Brain microvascular endothelial cell (primary cell): ENCODE results near the gene TXN2.

Experiments
- DNase-seq: peaks from one replicate; pipeline ENCODE4 v3.0.0-alpha.2; 2020
- H3K27ac ChIP-seq: fragments of 250-450 bp; sonication (Bioruptor Pico); 2 replicates; pipeline ENCODE4 v1.5.1; 2020; ENCODE audit warnings: mild to moderate bottlenecking, moderate library complexity
- H3K27me3 ChIP-seq: fragments of 250-450 bp; sonication (Bioruptor Pico); replicated peaks from 2 replicates; pipeline ENCODE4 v1.5.1; 2020; ENCODE audit warnings: mild to moderate bottlenecking
- H3K36me3 ChIP-seq: fragments of 250-450 bp; sonication (Bioruptor Pico); replicated peaks from 2 replicates; pipeline ENCODE4 v1.5.1; 2020; ENCODE audit warnings: mild to moderate bottlenecking
- H3K4me3 ChIP-seq: 2 replicates; pipeline ENCODE4 v1.5.1; 2011; ENCODE audit warnings: low read depth, mild to moderate bottlenecking, control low read depth, low read length, moderate library complexity
- CTCF ChIP-seq: IDR thresholded peaks from 2 replicates; pipeline ENCODE4 v1.5.1; 2011; ENCODE audit warnings: low read depth, mild to moderate bottlenecking, moderate library complexity, low read length, control low read depth, inconsistent platforms; ENCODE audit errors: missing control alignments
- in situ Hi-C: cut with HindIII; loops from 2 replicates; pipeline ENCODE4 v1.10.0; 2017; ENCODE audit warnings: low sequenced_read_pairs, low pct_ligation_motif_present

The TXN2 gene

DNA sequence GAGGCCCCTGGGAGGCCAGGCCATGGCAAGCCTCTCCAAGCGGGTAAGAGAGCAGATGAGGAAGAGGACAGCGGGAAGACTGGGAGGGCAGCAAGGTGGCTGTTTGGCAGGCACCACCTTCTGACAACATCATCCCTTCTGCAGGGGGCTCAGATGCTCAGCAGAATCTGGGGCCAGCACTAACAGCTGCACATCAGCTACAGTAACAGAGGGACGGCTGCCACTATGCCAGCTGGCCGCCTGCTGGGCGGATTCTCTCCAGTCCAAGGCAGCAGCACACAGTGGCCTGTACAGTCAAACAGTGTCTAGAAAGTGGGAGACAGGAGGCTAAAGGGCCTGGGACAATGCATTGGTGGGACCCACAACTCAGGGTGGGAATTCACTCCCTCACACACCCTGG, 10.7 kb upstream of the TXN2 start:
- Histone ChIP-seq H3K27me3 (no peaks in the 10 kb centered on the region), H3K36me3 (no peaks in the 10 kb centered on the region), H3K27ac (no peak overlapping the region), H3K4me3 (no peak overlapping the region)
- no peak for DNase-seq
- no peak for TF ChIP-seq CTCF
- in situ Hi-C loops, result no loop called here

DNA sequence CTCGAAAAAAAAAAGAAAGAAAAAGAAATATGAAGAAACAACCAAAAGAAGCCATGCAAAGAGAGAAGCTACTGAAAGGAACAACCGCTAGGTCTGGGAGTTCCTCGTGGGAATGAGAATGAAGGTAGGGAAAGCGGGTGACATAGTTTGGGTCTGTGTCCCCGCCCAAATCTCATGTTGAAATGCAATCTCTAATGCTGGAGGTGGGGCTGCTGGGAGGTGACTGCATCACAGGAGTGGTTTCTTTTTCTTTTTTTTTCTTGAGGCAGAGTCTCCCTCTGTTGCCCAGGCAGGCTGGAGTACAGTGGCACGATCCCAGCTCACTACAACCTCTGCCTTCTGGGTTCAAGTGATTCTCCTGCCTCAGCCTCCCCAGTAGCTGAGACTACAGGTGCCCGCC, 9.7 kb upstream of the TXN2 start:
- Histone ChIP-seq H3K27ac (no peak overlapping the region), H3K36me3 (no peaks in the 10 kb centered on the region), H3K27me3 (no peaks in the 10 kb centered on the region), H3K4me3 (no peak overlapping the region)
- in situ Hi-C loops, result no loop called here
- no peak for DNase-seq
- TF ChIP-seq CTCF, result no peak

- TF ChIP-seq CTCF, result peak; percentile 84
- no peaks in the 10 kb centered on the region for H3K36me3 ChIP-seq
- H3K27me3 ChIP-seq, result no peaks in the 10 kb centered on the region
- no peak overlapping the region for H3K27ac ChIP-seq
- no peak overlapping the region for H3K4me3 ChIP-seq
- in situ Hi-C loops, result no loop called here
- peak; percentile 57 for DNase-seq
Observed at GRCh38 chr22:36486619-36487384, 5.4 kb upstream of the TXN2 start.

DNA sequence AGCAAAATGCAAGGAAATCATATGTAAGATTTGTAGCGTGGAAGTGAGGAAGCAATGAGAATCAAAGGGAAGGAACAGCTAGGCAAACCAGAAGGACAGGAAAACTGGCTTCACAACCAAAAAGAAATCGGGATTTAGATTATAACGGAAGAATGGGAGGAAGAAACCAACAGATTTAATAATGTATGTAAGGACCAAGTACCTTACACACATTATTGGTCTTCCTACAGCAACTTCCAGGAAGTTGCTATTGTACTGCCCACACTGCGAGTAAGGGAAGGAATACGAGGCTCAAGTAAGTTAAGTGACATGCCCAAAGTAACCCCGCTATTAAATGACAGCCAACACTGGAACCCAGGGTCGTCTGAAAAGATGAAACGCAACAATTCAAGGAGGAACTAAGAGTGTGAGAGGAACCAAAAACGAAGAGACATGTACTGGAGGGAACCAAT, 473 bp downstream of the TXN2 start:
- no peak for TF ChIP-seq CTCF
- in situ Hi-C loops, result no loop called here

DNA sequence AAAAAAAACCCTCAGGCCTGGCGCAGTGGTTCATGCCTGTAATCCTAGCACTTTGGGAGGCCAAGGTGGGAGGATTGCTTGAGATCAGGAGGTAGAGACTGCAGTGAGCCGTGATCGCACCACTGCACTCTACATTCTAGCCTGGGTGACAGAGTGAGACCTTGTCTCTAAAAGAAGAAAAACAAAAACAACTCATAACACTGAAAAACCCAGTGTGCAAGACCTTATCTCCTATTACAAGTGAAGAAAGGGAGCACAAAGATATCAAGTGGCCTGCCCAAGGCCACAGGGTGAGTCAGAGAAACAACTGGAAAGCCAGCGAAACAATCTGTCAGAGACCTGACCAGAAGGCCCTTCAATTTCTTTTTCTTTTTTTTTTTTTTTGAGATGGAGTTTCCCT, 2.5 kb downstream of the TXN2 start:
- no peak for TF ChIP-seq CTCF
- Histone ChIP-seq H3K27ac (no peak overlapping the region), H3K27me3 (no peaks in the 10 kb centered on the region), H3K36me3 (peaks cover 42% of the 10 kb centered on the region), H3K4me3 (no peak overlapping the region)
- in situ Hi-C loops, result no loop called here
- DNase-seq, result no peak

More for the DNA sequence above, 473 bp downstream of the TXN2 start:
- no peak for DNase-seq
- peak overlapping the region; percentile 78 for H3K4me3 ChIP-seq
- peaks cover 23% of the 10 kb centered on the region for H3K36me3 ChIP-seq
- H3K27me3 ChIP-seq, result no peaks in the 10 kb centered on the region
- H3K27ac ChIP-seq, result peak overlapping the region; percentile 93

- H3K36me3 ChIP-seq, result peaks cover 50% of the 10 kb centered on the region
- in situ Hi-C loops, result no loop called here
- DNase-seq, result no peak
Observed at GRCh38 chr22:36475341-36475740, 6.1 kb downstream of the TXN2 start.

More at GRCh38 chr22:36475341-36475740, 6.1 kb downstream of the TXN2 start:
- H3K4me3 ChIP-seq, result no peak overlapping the region
- no peak for TF ChIP-seq CTCF
- no peak overlapping the region for H3K27ac ChIP-seq
- H3K27me3 ChIP-seq, result no peaks in the 10 kb centered on the region
